ENCODE data around the gene TMEM233.

- TF ChIP-seq, protein P1, sequence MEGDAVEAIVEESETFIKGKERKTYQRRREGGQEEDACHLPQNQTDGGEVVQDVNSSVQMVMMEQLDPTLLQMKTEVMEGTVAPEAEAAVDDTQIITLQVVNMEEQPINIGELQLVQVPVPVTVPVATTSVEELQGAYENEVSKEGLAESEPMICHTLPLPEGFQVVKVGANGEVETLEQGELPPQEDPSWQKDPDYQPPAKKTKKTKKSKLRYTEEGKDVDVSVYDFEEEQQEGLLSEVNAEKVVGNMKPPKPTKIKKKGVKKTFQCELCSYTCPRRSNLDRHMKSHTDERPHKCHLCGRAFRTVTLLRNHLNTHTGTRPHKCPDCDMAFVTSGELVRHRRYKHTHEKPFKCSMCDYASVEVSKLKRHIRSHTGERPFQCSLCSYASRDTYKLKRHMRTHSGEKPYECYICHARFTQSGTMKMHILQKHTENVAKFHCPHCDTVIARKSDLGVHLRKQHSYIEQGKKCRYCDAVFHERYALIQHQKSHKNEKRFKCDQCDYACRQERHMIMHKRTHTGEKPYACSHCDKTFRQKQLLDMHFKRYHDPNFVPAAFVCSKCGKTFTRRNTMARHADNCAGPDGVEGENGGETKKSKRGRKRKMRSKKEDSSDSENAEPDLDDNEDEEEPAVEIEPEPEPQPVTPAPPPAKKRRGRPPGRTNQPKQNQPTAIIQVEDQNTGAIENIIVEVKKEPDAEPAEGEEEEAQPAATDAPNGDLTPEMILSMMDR (IDR thresholded peaks at IDR 0.05; ENCODE audit: low read depth, low read length, poor library complexity, severe bottlenecking), result no peak
- TF ChIP-seq EZH2phosphoT487 (IDR thresholded peaks at IDR 0.05; ENCODE audit: borderline replicate concordance, low read length), result no peak
Measured at GRCh38 chr12:119678459-119678858, 84.9 kb downstream of the TMEM233 start.

Measured in DOHH2 (cell line).